Brain pericyte (primary cell): ENCODE measurements around the gene MED23.

Experiments used
- DNase-seq: peaks from one replicate; pipeline ENCODE4 v3.0.0-alpha.2; 2012; ENCODE audit warnings: low read depth, low spot score

Gene MED23, protein sequence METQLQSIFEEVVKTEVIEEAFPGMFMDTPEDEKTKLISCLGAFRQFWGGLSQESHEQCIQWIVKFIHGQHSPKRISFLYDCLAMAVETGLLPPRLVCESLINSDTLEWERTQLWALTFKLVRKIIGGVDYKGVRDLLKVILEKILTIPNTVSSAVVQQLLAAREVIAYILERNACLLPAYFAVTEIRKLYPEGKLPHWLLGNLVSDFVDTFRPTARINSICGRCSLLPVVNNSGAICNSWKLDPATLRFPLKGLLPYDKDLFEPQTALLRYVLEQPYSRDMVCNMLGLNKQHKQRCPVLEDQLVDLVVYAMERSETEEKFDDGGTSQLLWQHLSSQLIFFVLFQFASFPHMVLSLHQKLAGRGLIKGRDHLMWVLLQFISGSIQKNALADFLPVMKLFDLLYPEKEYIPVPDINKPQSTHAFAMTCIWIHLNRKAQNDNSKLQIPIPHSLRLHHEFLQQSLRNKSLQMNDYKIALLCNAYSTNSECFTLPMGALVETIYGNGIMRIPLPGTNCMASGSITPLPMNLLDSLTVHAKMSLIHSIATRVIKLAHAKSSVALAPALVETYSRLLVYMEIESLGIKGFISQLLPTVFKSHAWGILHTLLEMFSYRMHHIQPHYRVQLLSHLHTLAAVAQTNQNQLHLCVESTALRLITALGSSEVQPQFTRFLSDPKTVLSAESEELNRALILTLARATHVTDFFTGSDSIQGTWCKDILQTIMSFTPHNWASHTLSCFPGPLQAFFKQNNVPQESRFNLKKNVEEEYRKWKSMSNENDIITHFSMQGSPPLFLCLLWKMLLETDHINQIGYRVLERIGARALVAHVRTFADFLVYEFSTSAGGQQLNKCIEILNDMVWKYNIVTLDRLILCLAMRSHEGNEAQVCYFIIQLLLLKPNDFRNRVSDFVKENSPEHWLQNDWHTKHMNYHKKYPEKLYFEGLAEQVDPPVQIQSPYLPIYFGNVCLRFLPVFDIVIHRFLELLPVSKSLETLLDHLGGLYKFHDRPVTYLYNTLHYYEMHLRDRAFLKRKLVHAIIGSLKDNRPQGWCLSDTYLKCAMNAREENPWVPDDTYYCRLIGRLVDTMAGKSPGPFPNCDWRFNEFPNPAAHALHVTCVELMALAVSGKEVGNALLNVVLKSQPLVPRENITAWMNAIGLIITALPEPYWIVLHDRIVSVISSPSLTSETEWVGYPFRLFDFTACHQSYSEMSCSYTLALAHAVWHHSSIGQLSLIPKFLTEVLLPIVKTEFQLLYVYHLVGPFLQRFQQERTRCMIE (N-terminal part only)

DNA sequence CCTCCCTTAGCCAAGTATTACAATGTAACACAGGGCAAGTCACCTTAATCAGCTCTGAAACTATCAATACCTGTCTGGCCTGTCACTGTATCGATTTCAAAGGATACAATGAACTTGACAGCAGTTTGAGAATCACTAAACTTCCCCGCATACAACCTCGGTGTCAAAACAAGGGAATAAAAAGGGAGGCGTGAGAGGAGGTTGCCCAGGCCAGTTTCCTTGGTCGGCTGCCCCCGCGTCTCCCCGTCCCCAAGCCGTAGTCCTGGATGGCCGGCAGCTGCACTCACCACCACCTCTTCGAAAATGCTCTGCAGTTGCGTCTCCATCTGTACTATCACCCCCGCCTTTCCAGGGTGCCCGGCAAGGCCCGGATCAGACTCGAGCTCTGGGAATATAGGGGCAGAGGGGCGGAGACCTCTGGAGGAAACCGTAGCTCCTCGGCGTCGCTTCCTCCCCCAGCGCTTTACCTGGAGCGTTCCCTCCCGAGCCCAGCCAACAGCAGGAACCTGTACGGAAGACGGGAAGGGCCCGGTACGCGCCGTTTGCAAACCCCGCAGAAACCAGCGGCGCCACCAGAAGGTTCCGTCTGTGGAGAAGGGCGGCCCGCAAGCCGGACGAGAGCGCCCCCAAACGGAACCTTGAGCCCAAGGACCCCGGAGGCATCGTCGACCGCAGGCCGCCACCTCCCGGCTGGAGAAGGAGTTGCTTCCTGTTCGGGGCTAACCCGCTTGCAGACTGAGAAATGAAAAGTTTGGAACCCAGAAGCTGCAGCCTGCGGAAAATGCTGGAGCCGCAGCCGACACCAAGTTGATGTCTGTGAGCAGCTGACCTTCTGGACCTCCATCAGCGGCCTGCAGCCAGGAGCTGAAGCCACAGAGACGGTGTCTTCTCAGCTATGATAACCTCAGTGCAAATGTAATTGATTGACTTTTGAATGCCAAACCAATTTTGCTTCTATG, at the start of gene MED23:
Gene MED23 (minus strand): TSS at position 519 of the 959 bp plus-strand sequence. CDS start 193 bp downstream, at position 326.
- peak; percentile 85 for DNase-seq

DNA sequence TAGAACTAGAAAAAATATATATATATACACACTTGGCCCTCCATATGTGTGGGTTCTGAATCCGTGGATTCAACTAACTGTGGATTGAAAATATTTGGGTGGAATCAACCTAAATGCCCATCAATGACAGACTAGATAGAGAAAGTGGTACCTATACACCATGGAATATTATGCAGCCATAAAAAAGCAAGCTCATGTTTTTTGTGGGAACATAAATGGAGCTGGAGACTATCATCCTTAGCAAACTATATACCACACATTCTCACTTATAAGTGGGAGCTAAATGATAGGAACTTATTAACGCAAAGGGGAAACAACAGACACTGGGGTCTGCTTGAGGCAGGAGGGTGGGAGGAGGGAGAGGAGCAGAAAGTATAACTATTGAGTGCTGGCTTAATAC, 45.1 kb upstream of the MED23 start:
- DNase-seq, result no peak

DNA sequence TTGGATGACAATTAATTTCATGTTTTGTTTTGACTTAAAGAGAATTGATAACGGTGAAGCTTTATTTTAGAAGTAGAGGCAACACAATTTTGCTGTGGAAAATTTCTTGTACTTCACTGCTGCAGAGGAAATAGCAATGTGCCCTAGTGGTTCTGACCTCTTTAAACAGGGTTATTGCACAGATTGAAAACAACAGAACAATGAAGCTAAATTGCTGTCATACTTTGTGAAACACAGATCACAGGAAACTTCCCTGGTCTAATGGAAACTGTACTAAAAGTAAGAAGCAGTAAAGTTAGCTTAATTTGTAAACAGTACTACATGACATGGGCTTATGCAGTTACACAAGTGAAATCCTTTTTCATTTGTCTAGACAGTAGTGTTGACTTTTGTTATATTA, 41.8 kb upstream of the MED23 start:
- DNase-seq, result no peak

DNA sequence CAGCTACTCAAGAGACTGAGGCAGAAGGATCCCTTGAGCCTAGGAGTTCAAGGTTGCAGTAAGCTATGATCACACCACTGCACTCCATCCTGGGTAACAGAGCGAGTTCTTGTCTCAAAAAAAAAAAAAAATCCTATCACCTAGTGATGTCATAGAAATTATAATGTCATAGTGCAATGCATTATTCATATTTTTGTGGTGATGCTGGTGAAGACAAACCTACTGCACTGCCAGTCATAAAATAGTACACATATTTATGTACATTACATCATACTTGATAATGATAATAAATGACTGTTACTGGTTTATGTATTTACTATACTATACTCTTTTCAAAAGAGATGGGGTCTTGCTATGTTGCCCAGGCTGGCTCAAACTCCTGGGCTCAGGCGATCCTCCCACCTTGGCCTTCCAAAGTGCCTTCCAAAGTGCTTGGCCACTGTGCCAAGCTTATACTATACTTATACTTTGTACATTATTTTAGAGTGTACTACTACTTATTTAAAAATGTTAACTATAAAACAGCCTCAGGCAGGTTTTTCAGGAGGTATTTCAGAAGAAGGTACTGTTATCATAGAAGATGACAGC, 35.6 kb upstream of the MED23 start:
- no peak for DNase-seq

DNA sequence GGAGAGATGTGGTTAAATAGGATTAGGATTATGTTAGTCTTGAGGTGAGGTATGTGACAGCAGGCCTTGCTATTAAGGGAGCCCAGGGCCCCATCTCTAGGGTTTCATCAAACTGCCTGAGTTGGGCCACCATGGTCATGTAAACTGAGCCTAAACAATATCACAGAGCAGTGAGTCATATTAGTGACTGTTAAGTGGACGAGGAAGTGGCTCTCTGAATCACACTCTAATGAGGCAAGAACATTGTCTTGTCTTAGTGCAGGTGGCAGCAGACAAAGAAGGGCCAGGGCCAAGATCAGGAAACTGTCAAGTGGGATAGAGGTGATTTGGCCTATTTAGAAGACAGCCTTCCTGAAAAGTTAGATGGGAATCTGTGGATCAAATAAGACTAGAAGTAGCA, 32.2 kb upstream of the MED23 start:
- no peak for DNase-seq

DNA sequence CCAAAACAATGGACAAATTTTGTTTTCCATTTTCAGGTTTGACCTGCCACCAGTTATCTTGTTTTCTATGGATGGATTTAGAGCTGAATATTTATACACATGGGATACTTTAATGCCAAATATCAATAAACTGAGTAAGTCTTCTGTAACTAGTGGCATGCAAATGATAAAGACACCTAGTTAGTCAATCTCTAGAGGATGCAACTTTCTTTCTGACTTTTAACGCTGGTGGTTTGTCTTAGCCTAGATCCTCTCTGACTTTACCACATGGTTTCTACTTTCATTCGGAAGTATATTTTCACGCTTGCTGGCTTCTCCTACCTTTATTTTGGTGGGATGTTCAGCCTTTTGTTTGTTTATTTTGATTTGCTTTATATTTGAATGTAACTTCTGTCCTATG, 30.2 kb upstream of the MED23 start:
- DNase-seq, result no peak

DNA sequence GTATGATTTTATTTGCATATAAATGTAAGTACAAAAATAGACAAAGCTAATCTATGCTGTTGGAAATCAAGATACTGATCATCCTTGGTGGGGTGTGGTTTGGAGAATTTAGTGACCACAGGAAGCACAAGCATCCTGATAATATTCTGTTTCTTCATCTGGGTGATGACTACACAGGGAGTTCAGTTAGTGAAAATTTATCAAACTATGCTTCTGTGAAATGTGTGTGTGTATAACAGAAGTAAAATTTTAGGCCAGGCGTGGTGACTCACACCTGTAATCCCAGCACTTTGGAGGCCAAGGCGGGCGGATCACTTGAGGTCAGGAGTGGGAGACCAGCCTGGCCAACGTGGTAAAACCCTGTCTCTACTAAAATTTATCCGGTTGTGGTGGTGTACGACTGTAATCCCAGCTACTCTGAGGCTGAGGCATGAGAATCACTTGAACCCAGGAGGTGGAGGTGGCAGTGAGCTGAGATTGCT, 29.6 kb upstream of the MED23 start:
- DNase-seq, result no peak

DNA sequence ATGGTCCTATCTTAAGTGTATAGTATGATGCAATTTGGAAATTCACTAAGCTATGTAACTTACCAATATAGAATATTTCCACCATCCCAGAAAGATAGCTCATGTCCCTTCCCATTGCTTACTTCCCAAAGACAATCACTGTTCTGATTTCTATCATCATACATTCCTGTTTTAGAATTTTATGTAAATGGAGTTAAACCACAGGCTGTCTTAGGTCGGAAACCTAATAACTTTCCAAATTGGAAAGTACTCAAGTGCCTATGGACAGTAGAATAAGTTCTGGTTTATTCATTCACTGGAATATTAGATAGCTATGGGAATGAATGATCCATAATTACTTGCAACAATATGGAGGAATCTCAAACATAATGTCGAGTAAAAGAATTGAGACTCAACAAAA, 29.2 kb upstream of the MED23 start:
- no peak for DNase-seq

DNA sequence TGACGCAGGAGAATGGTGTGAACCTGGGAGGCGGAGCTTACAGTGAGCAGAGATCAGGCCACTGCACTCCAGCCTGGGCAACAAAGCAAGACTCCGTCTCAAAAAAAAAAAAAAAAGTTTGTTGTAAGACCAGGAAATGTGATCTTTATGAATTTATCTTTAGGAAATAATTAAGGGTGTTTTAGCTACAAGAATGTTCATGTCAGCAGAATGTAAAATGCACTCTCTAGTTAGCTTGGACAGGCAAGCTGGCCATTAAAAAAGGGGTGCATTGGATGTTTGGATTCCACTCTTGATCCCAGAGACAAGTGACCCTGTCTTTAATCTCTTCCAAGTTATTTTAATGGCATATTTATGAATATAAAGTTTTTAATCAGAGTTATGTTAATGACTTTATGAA, 28.6 kb upstream of the MED23 start:
- no peak for DNase-seq

DNA sequence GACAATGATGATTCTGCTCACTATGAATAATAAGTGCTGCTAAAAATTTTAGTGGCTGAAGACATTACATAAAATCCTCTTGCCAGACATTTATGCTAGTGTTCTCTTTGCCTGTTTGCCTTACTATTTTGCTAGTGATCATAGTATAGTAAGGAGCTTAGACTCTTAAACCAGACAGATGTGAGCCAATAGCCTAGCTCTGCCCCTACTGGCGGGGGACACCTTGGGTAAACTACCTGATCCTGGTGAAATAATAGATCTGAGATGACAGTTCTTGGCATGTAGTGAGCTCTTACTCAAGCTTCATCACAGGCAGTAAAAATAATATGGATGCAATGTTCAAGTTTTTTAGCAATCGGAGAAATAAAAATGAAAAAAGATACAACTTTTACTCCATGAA, 27.9 kb upstream of the MED23 start:
- no peak for DNase-seq

DNA sequence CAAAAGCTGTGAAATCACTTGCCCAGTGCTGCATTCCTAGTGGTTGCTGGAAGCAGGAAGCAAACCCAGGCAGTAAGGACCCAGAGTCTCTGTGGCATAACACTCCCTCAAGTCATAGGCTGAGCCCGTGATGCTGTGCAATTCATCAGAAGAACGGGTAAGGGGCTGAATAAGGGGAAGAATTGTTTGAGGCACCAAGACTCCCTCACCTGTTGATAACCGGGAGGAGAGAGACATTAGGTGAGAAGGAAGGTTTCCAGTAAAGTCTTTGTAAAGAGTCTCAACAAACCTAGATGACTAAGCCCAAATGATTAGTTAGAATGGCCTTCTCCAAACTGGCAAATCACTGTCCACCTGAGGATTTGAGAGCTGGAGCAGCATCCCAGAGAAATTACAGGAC, 27.3 kb upstream of the MED23 start:
- no peak for DNase-seq

DNA sequence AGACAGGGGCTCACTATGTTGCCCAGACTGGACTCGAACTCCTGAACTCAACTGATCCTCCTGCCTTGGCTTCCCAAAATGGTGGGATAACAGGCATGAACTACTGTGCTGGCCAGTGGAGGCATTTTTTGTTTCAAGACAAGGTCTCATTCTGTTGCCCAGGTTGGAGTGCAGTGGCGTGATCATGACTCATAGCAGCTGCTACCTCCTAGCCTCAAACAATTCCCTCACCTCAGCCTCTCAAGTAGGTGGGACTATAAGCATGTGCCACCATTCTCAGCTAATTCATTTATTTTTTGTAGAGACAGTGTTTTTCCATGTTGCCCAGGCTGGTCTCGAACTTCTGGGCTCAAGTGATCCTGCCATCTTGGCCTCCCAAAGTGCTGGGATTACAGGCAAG, 26.3 kb upstream of the MED23 start:
- no peak for DNase-seq

DNA sequence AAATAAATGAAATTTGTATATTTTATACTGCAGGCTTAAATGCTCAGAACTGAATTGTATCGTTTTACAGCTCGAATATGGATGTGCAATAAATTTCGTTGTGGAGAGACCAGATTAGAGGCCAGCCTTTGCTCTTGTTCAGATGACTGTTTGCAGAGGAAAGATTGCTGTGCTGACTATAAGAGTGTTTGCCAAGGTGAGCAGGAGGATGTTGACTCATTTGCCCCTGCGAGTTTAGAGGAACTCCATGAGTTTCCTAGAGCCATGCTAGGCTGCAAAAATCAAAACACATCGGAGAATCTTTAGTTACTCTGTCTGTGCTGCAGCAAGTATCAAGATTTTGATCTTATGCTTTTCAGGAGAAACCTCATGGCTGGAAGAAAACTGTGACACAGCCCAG, 24.4 kb upstream of the MED23 start:
- DNase-seq, result no peak

DNA sequence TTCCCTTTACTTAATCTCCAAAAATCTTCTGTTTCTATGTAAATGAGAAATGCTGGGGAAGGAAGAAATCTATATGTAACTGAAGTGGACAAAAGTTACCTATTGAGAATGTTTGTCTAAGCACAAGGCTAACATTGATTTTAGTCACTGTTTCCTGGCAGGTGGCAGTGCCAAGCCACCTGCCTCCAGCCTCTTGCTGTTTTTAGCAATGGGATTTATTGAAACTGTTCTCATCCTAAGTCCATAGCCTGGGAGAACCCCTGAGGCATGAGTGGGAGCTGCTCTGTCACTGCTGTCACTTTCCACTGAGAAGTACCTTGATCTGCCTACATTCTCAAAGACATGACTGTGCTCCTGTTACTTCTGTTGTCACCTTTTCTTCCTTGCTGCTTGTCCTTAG, 23.7 kb upstream of the MED23 start:
- no peak for DNase-seq

DNA sequence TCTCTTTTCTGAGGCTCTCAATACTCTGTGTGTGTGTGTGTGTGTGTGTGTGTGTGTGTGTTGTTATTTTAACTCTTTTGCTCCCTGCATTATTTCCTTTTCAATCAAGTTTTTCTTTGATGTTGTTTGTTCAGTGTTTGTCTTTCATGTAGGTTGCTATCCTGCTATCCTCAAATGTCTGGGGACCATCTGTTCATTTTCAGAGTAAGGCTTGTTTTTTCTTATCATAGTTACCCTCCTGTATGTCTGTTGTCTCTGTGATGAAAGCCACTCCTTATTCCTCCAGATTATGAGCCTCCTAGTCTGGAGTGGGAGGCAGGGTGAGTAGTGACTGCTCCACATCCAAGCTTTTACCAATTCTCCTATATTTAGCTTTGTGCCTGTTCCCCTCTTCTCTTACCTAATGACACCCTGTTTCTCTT, 18.2 kb upstream of the MED23 start:
- no peak for DNase-seq

DNA sequence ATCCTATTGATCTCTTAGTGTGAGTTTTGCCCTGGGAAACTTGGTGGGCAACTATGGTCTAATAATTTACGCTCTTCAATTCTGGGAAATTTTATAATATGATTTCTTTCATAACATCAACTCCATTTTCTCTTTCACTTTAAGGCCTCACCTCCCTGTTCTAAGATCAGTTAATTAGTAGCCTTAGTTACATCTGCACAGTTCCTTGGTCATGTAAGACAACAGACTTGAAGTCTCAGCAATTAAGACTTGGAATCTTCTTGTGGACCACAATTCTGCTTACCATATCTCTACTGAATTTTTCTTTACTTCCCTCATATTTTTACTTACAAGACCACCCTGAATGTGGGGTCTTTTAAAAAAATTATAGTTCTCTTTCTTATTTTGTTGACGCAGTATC, 17.8 kb upstream of the MED23 start:
- no peak for DNase-seq

DNA sequence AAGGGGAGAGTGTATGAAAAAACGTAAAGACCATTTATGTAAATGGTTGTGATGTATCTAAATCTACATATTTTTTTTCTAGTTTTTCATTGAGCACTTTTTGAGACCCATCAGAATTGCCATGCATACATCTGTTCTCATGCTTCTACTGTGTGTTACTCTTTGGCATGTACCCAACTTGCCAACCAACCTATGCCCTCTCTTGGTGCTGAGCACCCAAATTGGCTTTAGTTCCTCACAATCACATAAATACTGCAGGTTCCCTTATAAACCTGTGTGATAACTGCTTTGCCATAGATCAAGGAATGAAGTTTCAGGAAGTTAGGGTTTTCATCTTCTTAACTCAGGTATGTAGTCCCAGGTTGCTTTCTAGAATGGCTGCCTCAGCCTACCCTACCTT, 16.9 kb upstream of the MED23 start:
- no peak for DNase-seq

DNA sequence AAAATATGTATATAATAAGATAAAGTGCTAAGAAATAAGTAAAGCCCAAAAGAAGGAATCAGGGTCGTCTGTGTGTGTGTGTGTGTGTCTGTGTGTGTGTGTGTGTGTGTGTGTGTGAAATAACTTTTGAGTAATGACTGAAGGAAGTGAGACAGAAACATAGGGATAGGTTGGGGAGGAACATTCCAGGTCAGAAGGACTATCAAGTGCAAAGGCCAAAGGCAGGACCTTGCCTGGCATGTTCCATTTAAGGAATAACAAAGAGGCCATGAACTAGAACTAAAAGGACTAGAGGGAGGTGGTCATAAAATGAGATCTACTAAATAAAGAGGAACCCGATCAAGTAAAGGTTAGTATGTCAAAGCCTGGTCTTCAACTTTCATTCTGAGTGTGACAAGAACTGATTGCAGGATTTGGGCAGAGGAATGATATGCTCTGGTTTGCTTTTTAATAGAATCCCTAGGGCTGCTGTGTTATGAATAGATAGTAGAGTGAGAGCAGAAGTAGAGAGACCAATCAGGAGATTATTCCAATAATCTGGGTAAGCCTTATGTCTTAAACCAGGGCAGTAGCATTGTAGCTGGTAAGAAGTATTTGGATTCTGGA, 15.9 kb upstream of the MED23 start:
- DNase-seq, result no peak

DNA sequence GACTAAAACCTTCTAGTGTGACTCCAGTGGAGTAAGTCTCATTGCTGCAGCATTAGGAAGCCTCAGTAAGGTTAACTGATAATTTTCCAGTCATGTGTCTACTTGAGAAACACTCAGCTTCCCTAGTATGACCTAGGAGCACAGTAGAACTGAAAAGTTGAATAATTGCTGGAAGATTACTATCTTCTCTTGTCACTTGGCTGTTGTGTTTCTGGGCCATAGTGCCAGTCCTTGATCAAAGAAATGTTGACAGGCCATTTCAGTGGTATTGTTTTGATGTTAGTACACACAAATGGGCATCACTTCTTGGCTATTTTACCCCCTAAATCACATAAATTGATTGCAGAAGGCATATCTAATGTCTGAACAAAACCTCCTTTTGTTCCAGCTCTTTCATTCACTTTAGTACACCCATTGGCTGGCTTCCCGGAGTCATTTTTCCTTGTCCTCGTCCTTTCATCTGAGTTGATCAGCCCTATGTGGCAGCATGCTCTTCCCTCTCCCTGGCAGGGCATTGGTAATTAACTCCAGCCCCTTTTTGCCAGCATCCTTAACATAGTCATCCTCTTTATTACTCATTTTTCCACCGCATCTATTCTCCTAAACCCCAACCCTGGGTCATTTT, 15.1 kb upstream of the MED23 start:
- DNase-seq, result no peak
